ENCODE data around the gene POU6F2. TPM values are rescaled to one million over a fixed set of nuclear protein-coding genes. Genes with fewer than 3 reads are reported as not detected.

The POU6F2 gene
- total RNA-seq, 1 experiment from 2014 or later = 0.27 TPM

DNA sequence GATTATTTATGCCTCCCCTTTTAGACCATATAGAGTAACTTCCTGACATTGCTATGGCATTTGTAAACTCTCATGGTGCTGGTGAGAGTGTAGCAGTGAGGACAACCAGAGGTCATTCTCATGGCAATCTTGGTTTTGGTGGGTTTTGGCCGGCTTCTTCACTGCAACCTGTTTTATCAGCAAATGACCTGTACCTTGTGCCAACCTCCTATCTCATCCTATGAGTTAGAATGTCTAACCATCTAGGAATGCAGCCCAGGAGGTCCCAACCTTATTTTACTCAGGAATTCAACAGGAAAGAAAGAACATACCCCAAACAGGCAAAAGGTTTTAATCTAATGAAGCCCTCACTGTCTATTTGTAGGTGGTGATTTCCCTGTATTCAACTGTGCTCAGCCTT is 383.1 kb downstream of the POU6F2 start:
- CTCF ChIA-PET = no interaction called here
- Histone ChIP-seq H3K9me2 (ENCODE audit: insufficient read depth) (no peaks in the 10 kb centered on the region), H3K79me2 (ENCODE audit: insufficient read depth, low read length) (no peaks in the 10 kb centered on the region), H4K20me1 (ENCODE audit: insufficient read depth) (no peaks in the 10 kb centered on the region), H3K27ac (ENCODE audit: low read depth, low read length) (no peak overlapping the region), H3K27me3 (ENCODE audit: insufficient read depth, low read length) (peaks cover 37% of the 10 kb centered on the region), H3K9me3 (ENCODE audit: control insufficient read depth in 1 of 2, insufficient read depth in 1 of 2, low read depth in 1 of 2, low read length in 2 of 2) (no peaks in the 10 kb centered on the region), H3K9ac (ENCODE audit: low read length) (no peak overlapping the region), H3K4me1 (ENCODE audit: control insufficient read depth in 1 of 2, insufficient read depth in 2 of 2, low read length in 2 of 2) (no peaks in the 10 kb centered on the region), H2AFZ (ENCODE audit: low read depth, low read length, poor library complexity, severe bottlenecking) (no peak overlapping the region), H3K4me3 (replicated peaks in 1 of 2; ENCODE audit: low read depth in 1 of 2, low read length in 2 of 2) (no peak overlapping the region), H3K36me3 (ENCODE audit: control insufficient read depth in 1 of 2, insufficient read depth in 2 of 2, low read length in 2 of 2) (no peaks in the 10 kb centered on the region), H3K4me2 (ENCODE audit: low read length) (no peak overlapping the region)
- no peak for TF ChIP-seq POLR2A (IDR thresholded peaks at IDR 0.05; ENCODE audit: borderline replicate concordance, extremely low read depth, insufficient read depth, insufficient read length)
- TF ChIP-seq SIN3A (IDR thresholded peaks at IDR 0.05; ENCODE audit: low read depth) = no peak
- no peak for TF ChIP-seq FOSL1 (IDR thresholded peaks at IDR 0.05; ENCODE audit: low read depth)
- no peak for TF ChIP-seq ELF1 (IDR thresholded peaks at IDR 0.05; ENCODE audit: borderline replicate concordance, low read depth)
- TF ChIP-seq, protein P1, sequence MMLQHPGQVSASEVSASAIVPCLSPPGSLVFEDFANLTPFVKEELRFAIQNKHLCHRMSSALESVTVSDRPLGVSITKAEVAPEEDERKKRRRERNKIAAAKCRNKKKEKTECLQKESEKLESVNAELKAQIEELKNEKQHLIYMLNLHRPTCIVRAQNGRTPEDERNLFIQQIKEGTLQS (IDR thresholded peaks at IDR 0.05) = no peak
- TF ChIP-seq, protein P2, sequence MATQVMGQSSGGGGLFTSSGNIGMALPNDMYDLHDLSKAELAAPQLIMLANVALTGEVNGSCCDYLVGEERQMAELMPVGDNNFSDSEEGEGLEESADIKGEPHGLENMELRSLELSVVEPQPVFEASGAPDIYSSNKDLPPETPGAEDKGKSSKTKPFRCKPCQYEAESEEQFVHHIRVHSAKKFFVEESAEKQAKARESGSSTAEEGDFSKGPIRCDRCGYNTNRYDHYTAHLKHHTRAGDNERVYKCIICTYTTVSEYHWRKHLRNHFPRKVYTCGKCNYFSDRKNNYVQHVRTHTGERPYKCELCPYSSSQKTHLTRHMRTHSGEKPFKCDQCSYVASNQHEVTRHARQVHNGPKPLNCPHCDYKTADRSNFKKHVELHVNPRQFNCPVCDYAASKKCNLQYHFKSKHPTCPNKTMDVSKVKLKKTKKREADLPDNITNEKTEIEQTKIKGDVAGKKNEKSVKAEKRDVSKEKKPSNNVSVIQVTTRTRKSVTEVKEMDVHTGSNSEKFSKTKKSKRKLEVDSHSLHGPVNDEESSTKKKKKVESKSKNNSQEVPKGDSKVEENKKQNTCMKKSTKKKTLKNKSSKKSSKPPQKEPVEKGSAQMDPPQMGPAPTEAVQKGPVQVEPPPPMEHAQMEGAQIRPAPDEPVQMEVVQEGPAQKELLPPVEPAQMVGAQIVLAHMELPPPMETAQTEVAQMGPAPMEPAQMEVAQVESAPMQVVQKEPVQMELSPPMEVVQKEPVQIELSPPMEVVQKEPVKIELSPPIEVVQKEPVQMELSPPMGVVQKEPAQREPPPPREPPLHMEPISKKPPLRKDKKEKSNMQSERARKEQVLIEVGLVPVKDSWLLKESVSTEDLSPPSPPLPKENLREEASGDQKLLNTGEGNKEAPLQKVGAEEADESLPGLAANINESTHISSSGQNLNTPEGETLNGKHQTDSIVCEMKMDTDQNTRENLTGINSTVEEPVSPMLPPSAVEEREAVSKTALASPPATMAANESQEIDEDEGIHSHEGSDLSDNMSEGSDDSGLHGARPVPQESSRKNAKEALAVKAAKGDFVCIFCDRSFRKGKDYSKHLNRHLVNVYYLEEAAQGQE (IDR thresholded peaks at IDR 0.05; ENCODE audit: low read depth) = no peak
- no peak for TF ChIP-seq SRF (IDR thresholded peaks at IDR 0.05; ENCODE audit: low read depth)
- POLR2A ChIA-PET = no interaction called here
- ATAC-seq = no peak
- RAD21 ChIA-PET (ENCODE audit: low non-redundant PET in 1 of 2, low total read pairs in 2 of 2, uncharacterized antibody in 2 of 2, unreplicated experiment in 2 of 2) = no interaction called here
- intact Hi-C loops (cut with micrococcal nuclease) = no loop called here
- no peak for DNase-seq (ENCODE audit: low read depth, low spot score)
- no TSS peak for BruUV-seq (replicated peaks)

DNA sequence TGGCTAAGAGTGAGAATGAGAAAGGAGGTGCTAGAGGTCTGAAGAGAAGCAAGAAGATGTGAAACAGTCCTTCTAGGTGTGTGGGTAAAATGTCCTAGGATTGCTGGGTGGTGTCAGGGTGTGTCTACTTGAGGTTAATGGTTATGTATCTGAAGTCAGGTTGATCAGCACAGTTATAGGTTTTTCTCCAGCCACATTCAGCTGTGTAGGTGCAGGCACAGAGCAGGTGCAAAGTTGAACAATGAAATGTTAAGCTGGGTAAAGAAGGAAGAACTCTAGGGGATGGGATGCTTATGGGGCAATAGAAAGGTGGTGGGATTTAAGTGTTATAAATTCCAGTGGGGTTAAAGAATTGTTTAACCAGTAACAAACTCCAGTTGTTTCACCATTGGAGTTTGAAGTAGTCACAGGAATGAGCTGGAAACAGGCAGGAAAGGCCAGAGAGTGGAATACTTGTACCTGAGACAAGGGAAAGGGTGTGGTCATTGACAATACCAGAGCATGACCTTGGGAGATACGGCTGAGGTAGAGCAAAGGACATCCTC is 388.1 kb downstream of the POU6F2 start:
- H3K4me1 ChIP-seq (ENCODE audit: control insufficient read depth in 1 of 2, insufficient read depth in 2 of 2, low read length in 2 of 2) = no peaks in the 10 kb centered on the region
- no peak overlapping the region for H3K4me2 ChIP-seq (ENCODE audit: low read length)
- no peaks in the 10 kb centered on the region for H4K20me1 ChIP-seq (ENCODE audit: insufficient read depth)
- no peak for TF ChIP-seq SP1 (IDR thresholded peaks at IDR 0.05; ENCODE audit: low read depth)
- TF ChIP-seq POLR2A (IDR thresholded peaks at IDR 0.05; ENCODE audit: borderline replicate concordance, extremely low read depth, insufficient read depth, insufficient read length) = no peak
- H2AFZ ChIP-seq (ENCODE audit: low read depth, low read length, poor library complexity, severe bottlenecking) = no peak overlapping the region
- H3K79me2 ChIP-seq (ENCODE audit: insufficient read depth, low read length) = no peaks in the 10 kb centered on the region
- DNase-seq (ENCODE audit: low read depth, low spot score) (no peak), ATAC-seq (no peak)
- peaks cover 21% of the 10 kb centered on the region for H3K27me3 ChIP-seq (ENCODE audit: insufficient read depth, low read length)
- H3K9ac ChIP-seq (ENCODE audit: low read length) = no peak overlapping the region
- RAD21 ChIA-PET (ENCODE audit: low non-redundant PET in 1 of 2, low total read pairs in 2 of 2, uncharacterized antibody in 2 of 2, unreplicated experiment in 2 of 2) = no interaction called here
- CTCF ChIA-PET = no interaction called here
- H3K36me3 ChIP-seq (ENCODE audit: control insufficient read depth in 1 of 2, insufficient read depth in 2 of 2, low read length in 2 of 2) = no peaks in the 10 kb centered on the region
- intact Hi-C loops (cut with micrococcal nuclease) = no loop called here
- H3K27ac ChIP-seq (ENCODE audit: low read depth, low read length) = no peak overlapping the region
- H3K9me2 ChIP-seq (ENCODE audit: insufficient read depth) = no peaks in the 10 kb centered on the region
- H3K9me3 ChIP-seq (ENCODE audit: control insufficient read depth in 1 of 2, insufficient read depth in 1 of 2, low read depth in 1 of 2, low read length in 2 of 2) = no peaks in the 10 kb centered on the region
- no TSS peak for BruUV-seq (replicated peaks)
- H3K4me3 ChIP-seq (replicated peaks in 1 of 2; ENCODE audit: low read depth in 1 of 2, low read length in 2 of 2) = no peak overlapping the region
- POLR2A ChIA-PET = no interaction called here
